Stimulated activated CD8-positive, alpha-beta memory T cell treated with anti-CD3 and anti-CD28 coated beads, Interleukin-7, amount 100 ng/mL, for 24 hours (primary cell): Measurements from ENCODE around the gene CHKA.

ENCODE experiments used
- DNase-seq: peaks from one replicate; pipeline ENCODE4 v3.0.0-alpha.2; 2020; ENCODE audit warnings: low read depth

Gene CHKA

DNA sequence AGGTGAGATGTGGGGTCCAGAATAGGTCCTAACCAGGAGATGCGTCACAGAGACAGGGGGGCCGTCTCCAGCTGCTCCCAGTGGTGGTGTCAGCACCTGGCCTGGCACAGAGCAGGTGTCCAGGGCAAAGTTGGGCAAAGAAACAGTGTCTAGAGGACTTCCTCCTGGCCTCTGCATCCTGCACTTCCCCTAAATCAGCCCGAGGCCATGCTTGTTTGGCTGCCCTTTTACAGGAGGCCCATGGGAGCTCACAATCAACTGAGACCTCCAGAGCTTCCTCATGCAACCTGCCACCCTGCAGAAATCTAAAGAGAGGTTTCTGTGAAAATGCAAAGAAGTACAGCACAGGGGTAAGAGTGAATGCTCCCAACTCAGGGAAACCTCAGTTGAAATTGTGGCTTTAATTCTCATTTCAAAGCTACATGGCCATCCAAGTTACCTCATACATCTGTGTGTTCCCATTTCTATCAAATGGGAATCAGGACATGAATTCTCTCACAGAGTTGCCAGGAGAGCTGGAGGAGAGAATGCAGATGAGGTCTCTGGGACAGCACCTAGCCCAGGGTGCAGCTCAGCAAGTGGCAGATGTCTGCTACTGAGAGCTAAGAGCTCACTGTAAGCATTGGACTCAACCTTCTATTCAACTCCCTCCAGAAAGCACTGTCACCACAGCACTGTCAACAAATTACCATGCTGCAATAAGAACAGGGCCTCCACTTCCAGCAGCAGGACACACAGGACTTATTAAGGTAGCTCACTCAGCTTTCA, 49.7 kb downstream of the CHKA start:
- DNase-seq = no peak

DNA sequence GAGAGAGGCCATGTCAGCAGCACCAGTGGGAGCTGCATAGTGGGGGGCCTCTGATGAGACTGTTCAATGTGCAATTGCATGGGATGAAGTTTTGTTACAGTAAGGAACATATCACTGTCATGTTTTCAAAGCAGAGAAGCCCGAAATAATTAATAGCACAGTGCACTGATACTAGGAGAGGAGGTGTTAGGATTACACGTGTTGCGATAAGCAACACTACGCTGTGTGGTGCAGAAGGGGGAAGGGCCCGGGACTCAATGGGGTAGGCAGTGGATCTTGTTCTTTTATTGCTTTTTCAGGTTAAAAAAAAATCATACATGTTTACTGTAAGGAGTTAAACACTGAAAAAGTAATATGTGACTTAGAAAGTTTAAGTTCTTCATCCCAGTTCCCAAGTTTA, 53.2 kb downstream of the CHKA start:
- no peak for DNase-seq

GRCh38 chr11:68066742-68067141, 54.4 kb downstream of the CHKA start:
- no peak for DNase-seq

DNA sequence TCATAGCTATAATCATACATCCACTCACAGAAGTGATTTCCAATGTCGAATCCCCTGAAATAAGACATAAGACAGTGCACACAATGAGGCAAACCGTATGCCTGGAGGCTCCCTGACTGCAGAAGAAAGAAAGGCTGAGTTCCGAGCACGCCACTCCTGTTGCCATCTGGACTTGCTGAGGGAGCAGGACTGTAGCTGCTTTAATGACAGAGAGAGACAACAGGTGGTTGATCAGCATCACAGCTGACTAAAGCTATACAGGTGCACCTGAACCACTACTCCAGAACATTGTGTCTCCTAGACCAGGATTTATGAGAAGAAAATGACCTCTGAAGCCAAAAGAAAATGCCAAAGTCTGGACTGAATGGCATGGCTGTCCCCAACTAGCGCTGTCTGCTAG, 55.3 kb downstream of the CHKA start:
- no peak for DNase-seq

- no peak for DNase-seq
Observed at GRCh38 chr11:68064926-68065325, 56.3 kb downstream of the CHKA start.

GRCh38 chr11:68061508-68061907, 59.7 kb downstream of the CHKA start:
- DNase-seq = no peak

- no peak for DNase-seq
Observed at GRCh38 chr11:68057807-68058206, 63.4 kb downstream of the CHKA start.

DNA sequence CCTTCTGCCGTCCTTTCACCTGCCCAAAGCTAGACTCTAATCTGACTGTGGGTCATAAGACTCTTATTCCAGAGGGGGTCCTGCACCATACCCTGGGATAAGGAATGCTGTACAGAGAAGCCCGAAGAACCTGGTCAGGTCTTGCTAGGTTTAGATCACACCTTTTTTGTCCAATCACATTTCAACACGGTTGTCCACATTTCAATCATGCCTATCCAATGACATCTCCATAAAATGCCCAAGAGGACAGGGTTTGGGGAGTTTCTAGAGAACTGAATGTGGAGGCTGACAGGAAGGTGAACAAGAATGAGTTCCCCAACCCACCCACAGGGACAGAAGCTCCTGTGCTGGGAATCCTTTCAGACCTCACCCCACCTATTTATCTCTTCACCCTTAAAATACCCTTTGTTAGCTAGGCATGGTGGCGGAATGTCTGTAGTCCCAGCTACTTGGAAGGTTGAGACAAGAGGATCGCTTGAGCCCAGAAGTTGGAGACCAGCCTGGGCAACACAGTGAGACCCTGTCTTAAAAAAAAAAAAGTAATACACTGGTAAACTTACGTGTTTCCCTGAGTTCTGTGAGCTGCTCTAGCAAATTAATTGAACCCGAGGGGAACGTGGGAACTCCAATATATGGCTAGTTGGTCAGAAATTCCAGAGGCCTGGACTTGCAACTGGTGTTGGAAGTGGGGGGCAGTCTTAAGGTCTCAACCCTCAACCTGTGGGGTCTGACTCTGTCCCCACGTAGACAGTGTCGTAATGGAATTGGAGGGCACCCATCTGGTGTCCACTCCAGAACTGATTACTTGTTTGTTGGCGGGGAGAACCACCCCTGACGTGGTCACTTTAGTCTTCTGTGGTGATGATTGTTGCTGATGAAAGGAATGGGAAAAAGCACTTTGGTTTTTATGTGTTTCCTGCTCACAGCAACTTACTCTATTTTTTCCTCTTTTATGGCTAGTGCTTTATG, 64.6 kb downstream of the CHKA start:
- DNase-seq = no peak

- DNase-seq = no peak
Observed at GRCh38 chr11:68053981-68054812, 67.0 kb downstream of the CHKA start.

- DNase-seq = no peak
Observed at GRCh38 chr11:68053117-68053516, 68.1 kb downstream of the CHKA start.

- no peak for DNase-seq
Observed at GRCh38 chr11:68052137-68052873, 68.9 kb downstream of the CHKA start.

GRCh38 chr11:68051191-68052136, 69.7 kb downstream of the CHKA start:
- DNase-seq = no peak

DNA sequence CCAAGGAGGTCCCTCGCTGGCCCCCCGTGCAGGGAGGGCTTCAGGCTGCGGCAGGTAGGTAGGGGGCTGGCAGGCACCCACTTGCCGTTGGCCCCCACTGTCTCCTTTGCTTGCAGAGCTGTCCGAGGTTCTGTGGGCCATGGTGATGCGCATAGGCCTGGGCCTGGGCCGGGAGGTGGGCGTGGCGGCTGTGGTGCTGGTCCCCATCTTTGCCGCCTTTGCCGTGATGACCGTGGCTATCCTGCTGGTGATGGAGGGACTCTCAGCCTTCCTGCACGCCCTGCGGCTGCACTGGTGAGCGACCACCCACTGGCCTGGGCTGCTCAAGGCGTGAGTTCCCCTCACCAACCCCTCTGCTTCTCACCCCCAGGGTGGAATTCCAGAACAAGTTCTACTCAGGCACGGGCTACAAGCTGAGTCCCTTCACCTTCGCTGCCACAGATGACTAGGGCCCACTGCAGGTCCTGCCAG, 70.8 kb downstream of the CHKA start:
- no peak for DNase-seq

- DNase-seq = no peak
Observed at GRCh38 chr11:68049509-68050370, 71.4 kb downstream of the CHKA start.

DNA sequence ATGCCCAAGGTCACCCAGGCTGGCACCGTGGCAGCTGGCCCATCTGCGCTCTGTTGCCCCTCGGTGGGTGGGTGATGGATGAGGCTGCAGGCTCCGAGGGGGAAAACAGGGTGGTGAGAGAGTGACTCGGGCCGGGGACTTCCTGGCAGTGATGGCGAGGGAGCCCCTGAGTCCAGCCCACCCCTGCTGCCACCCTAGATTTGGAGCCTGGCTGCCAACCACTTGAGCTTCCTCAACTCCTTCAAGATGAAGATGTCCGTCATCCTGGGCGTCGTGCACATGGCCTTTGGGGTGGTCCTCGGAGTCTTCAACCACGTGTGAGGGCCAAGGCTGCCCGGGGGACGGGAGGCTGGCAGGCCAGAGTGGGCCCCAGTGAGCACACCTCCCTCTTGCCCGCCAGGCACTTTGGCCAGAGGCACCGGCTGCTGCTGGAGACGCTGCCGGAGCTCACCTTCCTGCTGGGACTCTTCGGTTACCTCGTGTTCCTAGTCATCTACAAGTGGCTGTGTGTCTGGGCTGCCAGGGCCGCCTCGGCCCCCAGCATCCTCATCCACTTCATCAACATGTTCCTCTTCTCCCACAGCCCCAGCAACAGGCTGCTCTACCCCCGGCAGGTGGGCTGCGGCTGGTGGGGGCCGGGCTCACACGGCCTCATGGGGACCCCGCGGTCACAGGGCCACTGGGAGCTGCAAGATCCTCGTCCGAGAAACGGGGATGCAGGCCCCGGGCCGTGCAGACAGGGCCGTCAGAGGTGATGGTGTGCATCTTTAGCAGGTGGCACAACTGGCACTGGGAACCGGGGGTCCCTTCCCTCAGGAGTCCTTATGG, 72.3 kb downstream of the CHKA start:
- DNase-seq = no peak

DNA sequence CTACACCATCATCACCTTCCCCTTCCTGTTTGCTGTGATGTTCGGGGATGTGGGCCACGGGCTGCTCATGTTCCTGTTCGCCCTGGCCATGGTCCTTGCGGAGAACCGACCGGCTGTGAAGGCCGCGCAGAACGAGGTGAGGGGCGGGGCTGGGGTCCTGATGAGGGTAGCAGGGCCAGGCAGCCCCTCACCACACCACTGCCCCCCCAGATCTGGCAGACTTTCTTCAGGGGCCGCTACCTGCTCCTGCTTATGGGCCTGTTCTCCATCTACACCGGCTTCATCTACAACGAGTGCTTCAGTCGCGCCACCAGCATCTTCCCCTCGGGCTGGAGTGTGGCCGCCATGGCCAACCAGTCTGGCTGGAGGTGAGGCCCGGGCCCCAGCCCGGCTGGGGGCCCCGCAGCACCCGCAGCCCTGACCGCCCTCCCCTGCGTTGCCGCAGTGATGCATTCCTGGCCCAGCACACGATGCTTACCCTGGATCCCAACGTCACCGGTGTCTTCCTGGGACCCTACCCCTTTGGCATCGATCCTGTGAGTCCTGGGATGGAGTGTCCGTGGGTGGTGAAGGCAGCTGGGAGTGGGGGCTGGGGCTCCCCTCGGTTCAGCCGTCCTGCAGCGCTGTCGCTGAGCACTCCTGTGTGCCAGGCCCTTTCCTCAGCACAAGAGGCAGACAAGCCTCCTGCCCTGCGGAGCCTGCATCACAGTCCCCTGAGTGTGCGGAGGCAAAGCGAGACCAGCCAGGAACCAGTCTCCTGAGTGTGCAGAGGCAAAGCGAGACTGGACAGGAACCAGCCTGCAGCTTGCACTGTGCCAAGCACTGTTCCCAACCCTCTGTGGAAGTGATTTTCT, 73.5 kb downstream of the CHKA start:
- DNase-seq = no peak

GRCh38 chr11:68044898-68045351, 76.3 kb downstream of the CHKA start:
- DNase-seq = no peak
